AG04450 (cell line): Measurements from ENCODE around the gene SERTAD2. TPM values are rescaled to one million over a fixed set of nuclear protein-coding genes. Genes with fewer than 3 reads are reported as not detected.

ENCODE experiments used
- CTCF ChIA-PET: fragments of 300-600, 350-600 bp; formaldehyde crosslinking; extraction: SDS; loops from one replicate; lab custom pipeline; 2022; ENCODE audit warnings: antibody characterized with exemption, inconsistent platforms; lab: Charles Lee
- POLR2A ChIA-PET: fragments of 350-600 bp; formaldehyde crosslinking; extraction: SDS; loops from one replicate; lab custom pipeline; 2021; ENCODE audit warnings: antibody characterized with exemption, inconsistent platforms; lab: Yijun Ruan, JAX
- DNase-seq: peaks from one replicate; pipeline ENCODE4 v3.0.0-alpha.2; 2011; ENCODE audit warnings: low read depth, low spot score
- H3K27ac ChIP-seq: one replicate; pipeline ENCODE4 v1.5.1; 2012; ENCODE audit warnings: low read depth, low read length, control low read depth
- H3K27me3 ChIP-seq: one replicate; pipeline ENCODE4 v1.6.0; 2012; ENCODE audit warnings: low read length; ENCODE audit not compliant: control insufficient read depth, insufficient read depth
- H3K4me3 ChIP-seq: 2 replicates; pipeline ENCODE4 v1.5.1; 2011; ENCODE audit warnings: mild to moderate bottlenecking, low read depth, low read length, control low read depth
- H3K9me3 ChIP-seq: 2 replicates; pipeline ENCODE4 v1.5.1; 2012; ENCODE audit warnings: low read length; ENCODE audit not compliant: control insufficient read depth, insufficient read depth
- CTCF ChIP-seq: IDR thresholded peaks from 2 replicates; pipeline ENCODE4 v1.5.1; 2011; ENCODE audit warnings: low read depth, low read length, control low read depth, inconsistent platforms
- polyA plus RNA-seq: library from polyadenylated mRNA; depleted of rRNA; stranded (reverse); fragments of >200 nt; gene quantifications from 2 replicates; pipeline ENCODE4 v1.2.3, GENCODE V29; 2011

SERTAD2 gene
- polyA plus RNA-seq, 1 experiment: 10.1 TPM

- CTCF ChIA-PET: interaction anchor here (0.5 to 5.0 kb wide), 68 partner anchors 8 to 1977 kb away, joined by 3 to 44 read pairs (median 5); partner anchors contain the start of genes ACTR2, AFTPH and SERTAD2
- no peak overlapping the region for H3K27ac ChIP-seq
Measured at GRCh38 chr2:64646007-64646880, 7.5 kb downstream of the SERTAD2 start.

GRCh38 chr2:64644458-64645382 lies 9.0 kb downstream of the SERTAD2 start:
- Histone ChIP-seq H3K9me3 (no peaks in the 10 kb centered on the region), H3K4me3 (peak overlapping the region; percentile 62), H3K27ac (peak overlapping the region; percentile 96), H3K27me3 (no peaks in the 10 kb centered on the region)
- TF ChIP-seq CTCF: peak; percentile 29; the same call in 1 of the 2 replicates
- ChIA-PET CTCF (interaction anchor here (0.6 to 5.0 kb wide), 20 partner anchors 10 to 389 kb away, joined by 3 to 44 read pairs (median 7); partner anchors contain the start of genes AFTPH and SERTAD2), POLR2A (interaction anchor here (1.0 to 3.4 kb wide), 6 partner anchors 9 to 222 kb away, joined by 3 to 24 read pairs (median 6); partner anchors contain the start of gene SERTAD2)
- no peak for DNase-seq

More at GRCh38 chr2:64646007-64646880, 7.5 kb downstream of the SERTAD2 start:
- peak; percentile 94 for TF ChIP-seq CTCF
- POLR2A ChIA-PET: interaction anchor here (0.6 to 3.4 kb wide), 4 partner anchors 8 to 220 kb away, joined by 4 to 24 read pairs (median 9); partner anchors contain the start of gene SERTAD2
- no peak overlapping the region for H3K4me3 ChIP-seq
- DNase-seq: no peak
- H3K9me3 ChIP-seq: no peaks in the 10 kb centered on the region
- no peaks in the 10 kb centered on the region for H3K27me3 ChIP-seq

GRCh38 chr2:64643838-64644457 lies 9.8 kb downstream of the SERTAD2 start:
- CTCF ChIA-PET: interaction anchor here (0.6 to 4.9 kb wide), 9 partner anchors 10 to 401 kb away, joined by 3 to 43 read pairs (median 6); partner anchors contain the start of gene SERTAD2
- peak overlapping the region; percentile 96 for H3K27ac ChIP-seq
- peak overlapping the region; percentile 62 for H3K4me3 ChIP-seq
- no peaks in the 10 kb centered on the region for H3K27me3 ChIP-seq
- DNase-seq: no peak
- no peaks in the 10 kb centered on the region for H3K9me3 ChIP-seq
- no peak for TF ChIP-seq CTCF
- POLR2A ChIA-PET: interaction anchor here (1.0 to 3.4 kb wide), 5 partner anchors 10 to 223 kb away, joined by 3 to 24 read pairs (median 7); partner anchors contain the start of gene SERTAD2

- H3K9me3 ChIP-seq: no peaks in the 10 kb centered on the region
- no peak overlapping the region for H3K27ac ChIP-seq
- no peak for TF ChIP-seq CTCF
- H3K4me3 ChIP-seq: no peak overlapping the region
- no peak for DNase-seq
- CTCF ChIA-PET: no interaction called here
- POLR2A ChIA-PET: no interaction called here
- H3K27me3 ChIP-seq: no peaks in the 10 kb centered on the region
Measured at GRCh38 chr2:64641599-64641998, 12.1 kb downstream of the SERTAD2 start.
